ENCODE results near the gene DOCK8. TPM values are rescaled to one million over a fixed set of nuclear protein-coding genes. Genes with fewer than 3 reads are reported as not detected.

The DOCK8 gene
- total RNA-seq, 1 donor, result 0.18 TPM

- no peak for TF ChIP-seq CTCF (IDR thresholded peaks at IDR 0.05; ENCODE audit: insufficient read depth, low read length)
- H3K4me3 ChIP-seq (ENCODE audit: low read depth, low read length), result no peak overlapping the region
- peak; percentile 61 for DNase-seq (ENCODE audit: low read depth)
Observed at GRCh38 chr9:438961-439768, 224.5 kb downstream of the DOCK8 start.

DNA sequence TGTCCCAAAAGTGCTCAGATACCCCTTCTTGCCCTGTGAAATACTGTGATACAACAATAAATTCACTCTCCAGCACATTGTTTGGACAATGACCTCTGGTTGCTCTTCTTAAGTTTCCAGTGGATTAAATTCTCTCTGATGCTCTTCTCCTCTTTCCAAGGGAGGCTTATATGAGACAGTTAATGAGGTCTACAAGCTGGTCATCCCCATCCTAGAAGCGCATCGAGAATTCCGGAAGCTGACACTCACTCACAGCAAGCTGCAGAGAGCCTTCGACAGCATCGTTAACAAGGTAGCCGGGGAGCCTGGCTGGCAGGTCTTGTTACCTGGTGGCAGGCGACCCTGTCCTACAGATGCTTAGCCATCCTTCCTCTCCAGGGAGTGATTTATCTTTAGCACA is 226.5 kb downstream of the DOCK8 start:
- TF ChIP-seq CTCF (IDR thresholded peaks at IDR 0.05; ENCODE audit: insufficient read depth, low read length), result no peak
- no peak overlapping the region for H3K4me3 ChIP-seq (ENCODE audit: low read depth, low read length)
- DNase-seq (ENCODE audit: low read depth), result no peak

DNA sequence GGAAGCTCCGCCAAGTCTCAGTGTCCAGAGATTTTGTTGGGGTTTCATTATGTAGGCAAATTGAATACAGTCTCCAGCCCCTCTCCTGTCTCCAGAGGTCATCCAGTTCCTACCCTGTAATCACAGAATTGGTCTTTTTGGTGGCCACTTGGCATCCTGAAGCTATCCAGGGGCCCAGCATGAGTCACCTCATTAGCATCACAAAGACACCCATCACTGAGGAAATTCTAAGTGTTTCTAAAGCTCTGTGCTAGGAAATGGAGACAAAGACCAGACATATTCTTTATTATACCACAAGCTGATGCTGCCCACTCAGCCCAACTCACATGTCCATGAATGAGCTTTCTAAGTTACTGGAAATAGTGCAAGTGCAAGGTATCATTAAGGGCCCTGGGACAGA is 229.9 kb downstream of the DOCK8 start:
- peak; percentile 6 for DNase-seq (ENCODE audit: low read depth)
- no peak overlapping the region for H3K4me3 ChIP-seq (ENCODE audit: low read depth, low read length)
- TF ChIP-seq CTCF (IDR thresholded peaks at IDR 0.05; ENCODE audit: insufficient read depth, low read length), result no peak

GRCh38 chr9:445033-445432 is 230.4 kb downstream of the DOCK8 start:
- no peak for TF ChIP-seq CTCF (IDR thresholded peaks at IDR 0.05; ENCODE audit: insufficient read depth, low read length)
- H3K4me3 ChIP-seq (ENCODE audit: low read depth, low read length), result no peak overlapping the region
- DNase-seq (ENCODE audit: low read depth), result peak; percentile 62

GRCh38 chr9:446074-446699 is 231.5 kb downstream of the DOCK8 start:
- no peak for DNase-seq (ENCODE audit: low read depth)
- no peak overlapping the region for H3K4me3 ChIP-seq (ENCODE audit: low read depth, low read length)
- no peak for TF ChIP-seq CTCF (IDR thresholded peaks at IDR 0.05; ENCODE audit: insufficient read depth, low read length)

DNA sequence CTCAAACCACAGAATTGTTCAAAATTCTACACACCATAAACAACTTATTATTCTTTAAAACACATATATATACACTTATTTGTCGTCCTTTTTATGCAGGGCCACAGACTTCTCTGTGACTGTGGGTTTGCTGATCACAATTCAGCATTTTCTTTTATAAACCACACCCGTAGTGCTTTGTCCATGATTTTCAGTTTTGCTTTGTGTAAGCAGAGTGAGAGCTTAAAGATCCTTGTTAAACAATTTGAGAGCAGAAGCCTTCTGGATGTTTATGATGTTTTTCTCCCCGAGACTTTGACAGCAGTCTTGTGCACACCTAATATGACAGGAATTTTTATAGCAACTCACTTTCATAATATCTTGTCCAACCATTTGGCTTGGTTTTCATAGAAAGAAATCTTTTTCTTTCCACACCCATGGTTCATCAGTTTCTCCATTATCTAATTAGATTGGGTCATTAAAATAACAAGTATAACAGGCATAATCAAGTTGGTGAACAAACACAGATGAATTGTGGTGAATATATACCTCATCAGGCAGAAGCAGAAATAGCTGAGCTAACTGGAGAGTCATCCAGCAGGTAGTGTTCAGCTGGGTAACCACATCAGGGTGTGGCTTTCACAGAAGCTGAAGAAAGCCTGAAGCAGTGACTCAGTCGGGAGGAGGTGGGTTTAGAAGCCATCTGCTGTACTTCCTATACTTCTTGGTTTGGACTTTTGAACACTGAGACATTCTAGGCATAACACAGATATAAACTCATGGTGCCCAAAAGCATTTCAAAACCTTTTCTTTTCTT is 232.8 kb downstream of the DOCK8 start:
- no peak for TF ChIP-seq CTCF (IDR thresholded peaks at IDR 0.05; ENCODE audit: insufficient read depth, low read length)
- DNase-seq (ENCODE audit: low read depth), result peak; percentile 55

More for the DNA sequence above, 232.8 kb downstream of the DOCK8 start:
- H3K4me3 ChIP-seq (ENCODE audit: low read depth, low read length), result no peak overlapping the region

Measured in fibroblast of the aortic adventitia (primary cell).